HFFc6 (cell line): ENCODE data around the gene THSD4. TPM values are rescaled to one million over a fixed set of nuclear protein-coding genes. Genes with fewer than 3 reads are reported as not detected.
A peak's percentile ranks its signal among the peaks of the same experiment; 100 is the strongest.

Experiments used
- DNase-seq: peaks from one replicate; pipeline ENCODE4 v3.0.0-alpha.2; 2018
- H3K27ac Mint-ChIP-seq: 2 replicates; pipeline ENCODE4 v1.8.0; 2020; ENCODE audit warnings: mild to moderate bottlenecking, mixed read lengths
- H3K27me3 Mint-ChIP-seq: 2 replicates; pipeline ENCODE4 v1.8.0; 2021; ENCODE audit warnings: mild to moderate bottlenecking, moderate library complexity, mixed read lengths; ENCODE audit not compliant: insufficient read depth
- H3K36me3 Mint-ChIP-seq: 2 replicates; pipeline ENCODE4 v1.8.0; 2021; ENCODE audit warnings: low read depth, mixed read lengths
- H3K4me1 Mint-ChIP-seq: 2 replicates; pipeline ENCODE4 v1.8.0; 2020; ENCODE audit warnings: low read depth, mixed read lengths
- H3K4me3 Mint-ChIP-seq: 2 replicates; pipeline ENCODE4 v1.8.0; 2020; ENCODE audit warnings: mild to moderate bottlenecking, moderate library complexity, mixed read lengths
- H3K9me3 Mint-ChIP-seq: 2 replicates; pipeline ENCODE4 v1.8.0; 2020; ENCODE audit warnings: mild to moderate bottlenecking, mixed read lengths
- total RNA-seq, 6 experiments: library from RNA; stranded (reverse); fragmentation: NEBNext Ultra II Directional; extraction: Animal tissue kit (Norgen Biotek cat#: 25700); gene quantifications; 2 replicates in 1 of 6; 3 replicates in 5 of 6; pipeline ENCODE4 v1.2.3, GENCODE V29; 2021
- TF ChIP-seq, protein P1 (sequence below): fragments of 200-600 bp; sonication (generic); IDR thresholded peaks from 2 replicates; pipeline ENCODE4 v1.5.0; 2021; ENCODE audit warnings: antibody characterized with exemption, mild to moderate bottlenecking

Gene THSD4
- total RNA-seq, 6 experiments from 2014 or later = 32.7 to 39.1 (median 36.4) TPM

GRCh38 chr15:71627188-71627587, 511.9 kb downstream of the THSD4 start:
- no peaks in the 10 kb centered on the region for H3K9me3 Mint-ChIP-seq
- H3K36me3 Mint-ChIP-seq = peaks cover 18% of the 10 kb centered on the region; the same call in 1 of the 2 replicates
- peaks cover 3% of the 10 kb centered on the region for H3K27me3 Mint-ChIP-seq

GRCh38 chr15:71627604-71628003, 512.3 kb downstream of the THSD4 start:
- no peak for DNase-seq
- H3K4me3 Mint-ChIP-seq = no peak overlapping the region
- H3K4me1 Mint-ChIP-seq = peaks cover 13% of the 10 kb centered on the region
- H3K36me3 Mint-ChIP-seq = peaks cover 20% of the 10 kb centered on the region; the same call in 1 of the 2 replicates
- TF ChIP-seq, protein P1, sequence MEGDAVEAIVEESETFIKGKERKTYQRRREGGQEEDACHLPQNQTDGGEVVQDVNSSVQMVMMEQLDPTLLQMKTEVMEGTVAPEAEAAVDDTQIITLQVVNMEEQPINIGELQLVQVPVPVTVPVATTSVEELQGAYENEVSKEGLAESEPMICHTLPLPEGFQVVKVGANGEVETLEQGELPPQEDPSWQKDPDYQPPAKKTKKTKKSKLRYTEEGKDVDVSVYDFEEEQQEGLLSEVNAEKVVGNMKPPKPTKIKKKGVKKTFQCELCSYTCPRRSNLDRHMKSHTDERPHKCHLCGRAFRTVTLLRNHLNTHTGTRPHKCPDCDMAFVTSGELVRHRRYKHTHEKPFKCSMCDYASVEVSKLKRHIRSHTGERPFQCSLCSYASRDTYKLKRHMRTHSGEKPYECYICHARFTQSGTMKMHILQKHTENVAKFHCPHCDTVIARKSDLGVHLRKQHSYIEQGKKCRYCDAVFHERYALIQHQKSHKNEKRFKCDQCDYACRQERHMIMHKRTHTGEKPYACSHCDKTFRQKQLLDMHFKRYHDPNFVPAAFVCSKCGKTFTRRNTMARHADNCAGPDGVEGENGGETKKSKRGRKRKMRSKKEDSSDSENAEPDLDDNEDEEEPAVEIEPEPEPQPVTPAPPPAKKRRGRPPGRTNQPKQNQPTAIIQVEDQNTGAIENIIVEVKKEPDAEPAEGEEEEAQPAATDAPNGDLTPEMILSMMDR = no peak
- peak overlapping the region; percentile 5; the same call in 1 of the 2 replicates for H3K27ac Mint-ChIP-seq
- peaks cover 3% of the 10 kb centered on the region for H3K27me3 Mint-ChIP-seq
- H3K9me3 Mint-ChIP-seq = no peaks in the 10 kb centered on the region

More at GRCh38 chr15:71627188-71627587, 511.9 kb downstream of the THSD4 start:
- no peak overlapping the region for H3K4me3 Mint-ChIP-seq
- peaks cover 13% of the 10 kb centered on the region for H3K4me1 Mint-ChIP-seq
- TF ChIP-seq, protein P1 = no peak
- peak; percentile 6 for DNase-seq
- H3K27ac Mint-ChIP-seq = peak overlapping the region; percentile 5; the same call in 1 of the 2 replicates

GRCh38 chr15:71628988-71629770, 513.9 kb downstream of the THSD4 start:
- TF ChIP-seq, protein P1 = no peak
- H3K9me3 Mint-ChIP-seq = no peaks in the 10 kb centered on the region
- peaks cover 20% of the 10 kb centered on the region; the same call in 1 of the 2 replicates for H3K36me3 Mint-ChIP-seq
- no peak overlapping the region for H3K4me3 Mint-ChIP-seq
- no peak overlapping the region for H3K27ac Mint-ChIP-seq
- no peak for DNase-seq
- peaks cover 14% of the 10 kb centered on the region for H3K4me1 Mint-ChIP-seq
- peaks cover 3% of the 10 kb centered on the region for H3K27me3 Mint-ChIP-seq

DNA sequence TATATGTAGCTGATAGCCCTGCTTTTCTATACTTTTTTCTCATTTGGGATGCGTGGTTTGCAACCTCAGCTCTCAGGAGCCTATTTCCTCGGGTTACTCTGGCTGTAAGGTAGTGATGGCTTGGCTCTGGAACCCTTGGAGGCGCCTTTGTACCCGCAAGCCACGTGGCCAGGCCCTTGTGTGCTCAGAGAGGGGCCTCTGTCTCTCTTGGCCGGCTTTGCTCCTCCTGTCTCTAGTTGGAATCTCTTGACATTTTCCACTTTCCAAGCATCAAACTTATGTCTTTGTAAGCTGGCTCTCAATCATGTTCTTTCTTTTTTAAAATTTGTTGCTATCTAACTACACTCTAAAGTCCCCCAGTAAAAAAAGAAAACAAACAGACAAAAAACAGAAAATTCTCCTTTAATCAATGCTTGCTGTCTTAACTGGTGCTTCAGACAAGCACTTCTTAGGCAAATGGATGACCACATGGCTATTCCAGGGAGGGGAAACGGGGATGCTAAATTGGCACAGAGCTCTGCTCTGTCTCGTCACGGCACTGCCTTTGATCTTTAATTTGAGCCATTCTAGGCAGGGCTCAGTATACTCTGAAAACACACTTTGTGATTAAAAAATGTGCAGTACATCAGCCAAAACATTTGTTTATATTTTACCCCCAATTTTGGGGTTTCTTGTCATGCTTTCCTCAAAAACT, 514.7 kb downstream of the THSD4 start:
- H3K4me1 Mint-ChIP-seq = peaks cover 21% of the 10 kb centered on the region
- TF ChIP-seq, protein P1 = no peak
- peaks cover 3% of the 10 kb centered on the region for H3K27me3 Mint-ChIP-seq
- H3K27ac Mint-ChIP-seq = no peak overlapping the region
- peaks cover 15% of the 10 kb centered on the region; the same call in 1 of the 2 replicates for H3K36me3 Mint-ChIP-seq
- no peak overlapping the region for H3K4me3 Mint-ChIP-seq
- no peaks in the 10 kb centered on the region for H3K9me3 Mint-ChIP-seq
- no peak for DNase-seq

DNA sequence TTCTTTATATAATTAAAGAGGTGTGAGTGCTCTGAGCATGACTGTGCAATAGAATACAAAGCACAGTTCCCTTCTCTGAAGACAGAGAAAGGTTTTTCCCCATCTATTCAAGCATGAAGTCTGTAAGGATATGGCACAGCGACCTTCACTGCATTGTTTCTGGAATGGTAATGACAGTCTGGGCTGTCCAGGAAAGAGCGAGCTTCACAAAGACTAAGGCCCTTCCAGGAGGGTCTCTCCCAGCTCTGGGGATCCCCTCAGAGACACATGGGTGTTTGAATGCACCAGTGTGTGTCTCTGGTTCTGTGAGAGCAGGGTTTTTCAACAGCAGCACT, 515.2 kb downstream of the THSD4 start:
- Mint-ChIP-seq H3K27me3 (peaks cover 2% of the 10 kb centered on the region), H3K9me3 (no peaks in the 10 kb centered on the region), H3K4me3 (no peak overlapping the region), H3K36me3 (peaks cover 15% of the 10 kb centered on the region; the same call in 1 of the 2 replicates), H3K27ac (no peak overlapping the region), H3K4me1 (peaks cover 27% of the 10 kb centered on the region)
- TF ChIP-seq, protein P1 = no peak
- no peak for DNase-seq
